Neural cell (in vitro differentiated cells): Measurements from ENCODE around the gene ZHX3. TPM values are rescaled to one million over a fixed set of nuclear protein-coding genes. Genes with fewer than 3 reads are reported as not detected.

ENCODE experiments used
- H2AFZ ChIP-seq: fragments of 200-600, 300-800 bp; sonication (generic), shearing (Covaris generic); 2 replicates; pipeline ENCODE4 v1.6.0; 2014; ENCODE audit warnings: low read depth, mild to moderate bottlenecking, antibody characterized with exemption, low read length, moderate library complexity
- H3F3A ChIP-seq: fragments of 200-600 bp; shearing (Covaris generic); 2 replicates; pipeline ENCODE4 v1.6.1; 2016; ENCODE audit warnings: mild to moderate bottlenecking, moderate library complexity, mixed read lengths, antibody characterized with exemption, low read length; ENCODE audit not compliant: insufficient read depth, poor library complexity, severe bottlenecking
- H3K27ac ChIP-seq: fragments of 200-600, 300-800 bp; sonication (generic), shearing (Covaris generic); 2 replicates; pipeline ENCODE4 v1.5.1; 2014; ENCODE audit warnings: mild to moderate bottlenecking, low read length, moderate library complexity
- H3K27me3 ChIP-seq: fragments of 300-800, 200-600 bp; sonication (generic), shearing (Covaris generic); 2 replicates; pipeline ENCODE4 v1.6.0; 2014; ENCODE audit warnings: mild to moderate bottlenecking, low read depth, low read length, moderate library complexity; ENCODE audit not compliant: insufficient read depth
- H3K36me3 ChIP-seq: fragments of 300-800, 200-600 bp; sonication (generic), shearing (Covaris generic); 2 replicates; pipeline ENCODE4 v1.5.1; 2014; ENCODE audit warnings: mild to moderate bottlenecking, antibody characterized with exemption, low read length, moderate library complexity; ENCODE audit not compliant: insufficient read depth
- H3K4me2 ChIP-seq: fragments of 300-800, 200-600 bp; sonication (generic), shearing (Covaris generic); 2 replicates; pipeline ENCODE4 v1.6.0; 2014; ENCODE audit warnings: mild to moderate bottlenecking, low read length
- H3K4me3 ChIP-seq: fragments of 300-800, 200-600 bp; sonication (generic), shearing (Covaris generic); 2 replicates; pipeline ENCODE4 v1.5.1; 2014; ENCODE audit warnings: mild to moderate bottlenecking, low read length, moderate library complexity
- H3K79me2 ChIP-seq: fragments of 200-600 bp; shearing (Covaris generic); replicated peaks from 2 replicates; pipeline ENCODE4 v1.6.0; 2014; ENCODE audit warnings: mild to moderate bottlenecking, low read length, moderate library complexity; ENCODE audit not compliant: insufficient read depth
- H3K9ac ChIP-seq: fragments of 300-800, 200-600 bp; sonication (generic), shearing (Covaris generic); 2 replicates; pipeline ENCODE4 v1.6.1; 2016; ENCODE audit warnings: mild to moderate bottlenecking, low read length, mixed read lengths
- H3K9me2 ChIP-seq: fragments of 200-600 bp; shearing (Covaris generic); 2 replicates; pipeline ENCODE4 v1.6.1; 2016; ENCODE audit warnings: mild to moderate bottlenecking, low read length, mixed read lengths; ENCODE audit not compliant: insufficient read depth
- H3K9me3 ChIP-seq: fragments of 200-600, 300-800 bp; sonication (generic), shearing (Covaris generic); 2 replicates; pipeline ENCODE4 v1.6.1; 2016; ENCODE audit warnings: mild to moderate bottlenecking, mixed run types, low read length, moderate library complexity, mixed read lengths
- H4K20me1 ChIP-seq: fragments of 200-600 bp; shearing (Covaris generic); 2 replicates; pipeline ENCODE4 v1.6.1; 2016; ENCODE audit warnings: mild to moderate bottlenecking, mixed run types; ENCODE audit not compliant: insufficient read depth
- CTCF ChIP-seq: fragments of 450-650 bp; IDR thresholded peaks from 2 replicates; pipeline ENCODE4 v1.5.1; 2014; ENCODE audit warnings: antibody characterized with exemption, mild to moderate bottlenecking, moderate library complexity; ENCODE audit not compliant: poor library complexity, severe bottlenecking
- EP300 ChIP-seq: fragments of 450-650 bp; conservative IDR thresholded peaks from 2 replicates; pipeline ENCODE4 v1.6.1; 2014; ENCODE audit warnings: antibody characterized with exemption, mild to moderate bottlenecking, moderate library complexity; ENCODE audit not compliant: poor library complexity, severe bottlenecking
- EZH2 ChIP-seq: fragments of 200-600, 300-800 bp; shearing (Covaris generic), sonication (generic); IDR thresholded peaks from 2 replicates; pipeline ENCODE4 v1.6.1; 2014; ENCODE audit warnings: antibody characterized with exemption, low read length, borderline replicate concordance, mild to moderate bottlenecking; ENCODE audit not compliant: insufficient read depth, poor library complexity, severe bottlenecking
- MXI1 ChIP-seq: fragments of 450-650 bp; conservative IDR thresholded peaks from 2 replicates; pipeline ENCODE4 v1.6.1; 2014; ENCODE audit warnings: antibody characterized with exemption, mild to moderate bottlenecking; ENCODE audit not compliant: poor library complexity, severe bottlenecking
- POLR2AphosphoS5 ChIP-seq: IDR thresholded peaks from 2 replicates; pipeline ENCODE4 v1.6.1; 2012
- RAD21 ChIP-seq: fragments of 450-650 bp; conservative IDR thresholded peaks from 2 replicates; pipeline ENCODE4 v1.6.1; 2014; ENCODE audit warnings: antibody characterized with exemption, mild to moderate bottlenecking, moderate library complexity
- REST ChIP-seq: IDR thresholded peaks from 2 replicates; pipeline ENCODE4 v1.6.1; 2012; ENCODE audit warnings: borderline replicate concordance
- SMC3 ChIP-seq: fragments of 450-650 bp; conservative IDR thresholded peaks from 2 replicates; pipeline ENCODE4 v1.6.1; 2014; ENCODE audit warnings: antibody characterized with exemption, mild to moderate bottlenecking, moderate library complexity; ENCODE audit not compliant: poor library complexity
- TAF1 ChIP-seq: IDR thresholded peaks from 2 replicates; pipeline ENCODE4 v1.6.1; 2012; ENCODE audit warnings: low read depth
- polyA plus RNA-seq: library from polyadenylated mRNA; depleted of rRNA; stranded (reverse); fragments of >200 nt; gene quantifications from 2 replicates; pipeline ENCODE4 v1.2.3, GENCODE V29; 2014

Gene ZHX3
- polyA plus RNA-seq, 1 donor from 2014 or later: 10.3 TPM

GRCh38 chr20:41273445-41273844 is 44.1 kb downstream of the ZHX3 start:
- no peaks in the 10 kb centered on the region for H3K9me3 ChIP-seq
- H3K4me2 ChIP-seq: no peak overlapping the region
- no peak overlapping the region for H3K27ac ChIP-seq
- H3F3A ChIP-seq: no peaks in the 10 kb centered on the region
- H3K9ac ChIP-seq: no peak overlapping the region
- no peak overlapping the region for H2AFZ ChIP-seq
- H3K36me3 ChIP-seq: no peaks in the 10 kb centered on the region
- H3K4me3 ChIP-seq: no peak overlapping the region
- TF ChIP-seq RAD21: no peak
- TF ChIP-seq TAF1: no peak
- TF ChIP-seq SMC3: no peak
- TF ChIP-seq MXI1: no peak
- no peak for TF ChIP-seq CTCF
- TF ChIP-seq EP300: no peak
- no peak for TF ChIP-seq REST
- no peak for TF ChIP-seq EZH2
- TF ChIP-seq POLR2AphosphoS5: no peak
- no peaks in the 10 kb centered on the region for H4K20me1 ChIP-seq
- H3K79me2 ChIP-seq: no peaks in the 10 kb centered on the region
- H3K27me3 ChIP-seq: no peaks in the 10 kb centered on the region
- no peaks in the 10 kb centered on the region for H3K9me2 ChIP-seq

GRCh38 chr20:41272339-41272738 is 45.2 kb downstream of the ZHX3 start:
- no peak overlapping the region for H3K4me3 ChIP-seq
- no peaks in the 10 kb centered on the region for H4K20me1 ChIP-seq
- H3K27me3 ChIP-seq: no peaks in the 10 kb centered on the region
- H3K4me2 ChIP-seq: no peak overlapping the region
- no peaks in the 10 kb centered on the region for H3K36me3 ChIP-seq
- no peak overlapping the region for H2AFZ ChIP-seq
- no peak overlapping the region for H3K9ac ChIP-seq
- no peak for TF ChIP-seq MXI1
- no peak for TF ChIP-seq CTCF
- TF ChIP-seq POLR2AphosphoS5: no peak
- no peak for TF ChIP-seq REST
- TF ChIP-seq RAD21: no peak
- TF ChIP-seq SMC3: no peak
- no peak for TF ChIP-seq TAF1
- TF ChIP-seq EZH2: no peak
- no peak for TF ChIP-seq EP300
- no peak overlapping the region for H3K27ac ChIP-seq
- no peaks in the 10 kb centered on the region for H3K79me2 ChIP-seq
- H3K9me2 ChIP-seq: no peaks in the 10 kb centered on the region
- H3F3A ChIP-seq: no peaks in the 10 kb centered on the region
- no peaks in the 10 kb centered on the region for H3K9me3 ChIP-seq
